Measurements from ENCODE around the gene GRIN2C. TPM values are rescaled to one million over a fixed set of nuclear protein-coding genes. Genes with fewer than 3 reads are reported as not detected.

Gene GRIN2C
- total RNA-seq, 1 donor from 2014 or later = 1.0 TPM

DNA sequence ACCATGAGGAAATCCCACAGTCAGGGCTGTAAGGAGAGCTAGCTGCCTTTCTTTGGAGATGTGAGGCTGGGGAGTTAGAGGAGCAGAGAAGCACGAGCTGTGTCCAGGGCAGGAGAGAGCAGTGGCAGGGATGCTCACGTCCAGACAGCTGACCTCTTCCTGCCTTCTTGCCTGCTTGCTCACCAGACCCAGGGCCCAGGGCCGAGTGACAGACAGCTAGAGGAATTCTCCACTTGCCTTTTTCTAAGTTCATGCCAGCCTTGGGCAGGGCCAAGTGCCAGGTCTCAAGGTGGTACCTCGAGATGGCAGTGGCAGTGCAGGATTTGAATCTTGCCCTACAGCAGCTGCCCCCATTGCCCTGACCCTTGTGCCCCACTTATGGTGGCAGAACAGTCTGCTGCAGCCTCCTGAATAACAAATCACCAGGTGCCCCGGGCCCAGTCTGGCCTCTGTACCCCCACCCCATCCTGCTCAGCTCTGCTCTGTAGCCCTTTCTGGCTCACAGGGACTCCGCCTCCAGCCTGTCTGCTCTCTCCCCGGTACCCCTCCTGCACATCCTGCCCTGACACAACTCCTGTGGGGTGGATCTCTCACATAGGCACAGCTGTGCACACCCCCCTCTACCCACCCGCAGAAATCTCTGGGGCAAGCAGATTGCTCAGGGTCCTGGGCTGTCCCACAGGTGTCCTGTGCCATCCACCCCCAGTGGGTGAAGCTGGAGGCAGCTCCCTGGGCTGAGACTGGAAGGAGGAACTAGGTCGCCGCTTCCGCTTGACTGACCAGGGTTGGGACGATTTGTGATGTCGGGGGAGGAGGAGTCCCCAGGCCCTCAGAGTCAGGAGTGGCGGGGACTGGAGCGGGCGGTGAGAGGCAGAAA lies 25.9 kb downstream of the GRIN2C start:
- no peak overlapping the region for H3K9ac ChIP-seq (ENCODE audit: low read length)

GRCh38 chr17:74832421-74832820 lies 27.3 kb downstream of the GRIN2C start:
- Histone ChIP-seq H4K20me1 (ENCODE audit: insufficient read depth, low read length) (peaks cover 21% of the 10 kb centered on the region), H2AFZ (ENCODE audit: low read depth, low read length) (no peak overlapping the region), H3K4me1 (ENCODE audit: insufficient read depth, low read length) (peaks cover 8% of the 10 kb centered on the region), H3K4me3 (ENCODE audit: insufficient read depth, low read depth, low read length) (no peak overlapping the region), H3K4me2 (ENCODE audit: low read length) (no peak overlapping the region), H3K27ac (ENCODE audit: low read depth, low read length) (no peak overlapping the region), H3K9me3 (ENCODE audit: insufficient read depth, low read depth, low read length) (no peaks in the 10 kb centered on the region), H3K36me3 (ENCODE audit: insufficient read depth, low read length) (no peaks in the 10 kb centered on the region), H3K79me2 (ENCODE audit: insufficient read depth, low read length) (no peaks in the 10 kb centered on the region), H3K27me3 (ENCODE audit: insufficient read depth, low read length) (no peaks in the 10 kb centered on the region), H3K9ac (ENCODE audit: low read length) (no peak overlapping the region)
- DNase-seq (ENCODE audit: low read depth) (no peak), FAIRE-seq (no peak)
- TF ChIP-seq, protein P1, sequence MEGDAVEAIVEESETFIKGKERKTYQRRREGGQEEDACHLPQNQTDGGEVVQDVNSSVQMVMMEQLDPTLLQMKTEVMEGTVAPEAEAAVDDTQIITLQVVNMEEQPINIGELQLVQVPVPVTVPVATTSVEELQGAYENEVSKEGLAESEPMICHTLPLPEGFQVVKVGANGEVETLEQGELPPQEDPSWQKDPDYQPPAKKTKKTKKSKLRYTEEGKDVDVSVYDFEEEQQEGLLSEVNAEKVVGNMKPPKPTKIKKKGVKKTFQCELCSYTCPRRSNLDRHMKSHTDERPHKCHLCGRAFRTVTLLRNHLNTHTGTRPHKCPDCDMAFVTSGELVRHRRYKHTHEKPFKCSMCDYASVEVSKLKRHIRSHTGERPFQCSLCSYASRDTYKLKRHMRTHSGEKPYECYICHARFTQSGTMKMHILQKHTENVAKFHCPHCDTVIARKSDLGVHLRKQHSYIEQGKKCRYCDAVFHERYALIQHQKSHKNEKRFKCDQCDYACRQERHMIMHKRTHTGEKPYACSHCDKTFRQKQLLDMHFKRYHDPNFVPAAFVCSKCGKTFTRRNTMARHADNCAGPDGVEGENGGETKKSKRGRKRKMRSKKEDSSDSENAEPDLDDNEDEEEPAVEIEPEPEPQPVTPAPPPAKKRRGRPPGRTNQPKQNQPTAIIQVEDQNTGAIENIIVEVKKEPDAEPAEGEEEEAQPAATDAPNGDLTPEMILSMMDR (IDR thresholded peaks at IDR 0.05; ENCODE audit: insufficient read depth, low read depth, low read length) = no peak
- no peak for TF ChIP-seq EZH2 (IDR thresholded peaks at IDR 0.05; ENCODE audit: insufficient read depth, low read length)
- H3K4me3 Mint-ChIP-seq (ENCODE audit: unreplicated experiment) = no peak overlapping the region
- H3K9me3 Mint-ChIP-seq (ENCODE audit: unreplicated experiment) = no peaks in the 10 kb centered on the region
- no peak overlapping the region for H3K27ac Mint-ChIP-seq (ENCODE audit: unreplicated experiment)
- H3K4me1 Mint-ChIP-seq (ENCODE audit: low read depth, unreplicated experiment) = peaks cover 16% of the 10 kb centered on the region
- H3K27me3 Mint-ChIP-seq (ENCODE audit: low read depth, unreplicated experiment) = no peaks in the 10 kb centered on the region
- peaks cover 12% of the 10 kb centered on the region for H3K36me3 Mint-ChIP-seq (ENCODE audit: low read depth, unreplicated experiment)

More for the DNA sequence above, 25.9 kb downstream of the GRIN2C start:
- H3K9me3 ChIP-seq (ENCODE audit: insufficient read depth, low read depth, low read length) = no peaks in the 10 kb centered on the region
- peak overlapping the region; percentile 40 for H3K4me2 ChIP-seq (ENCODE audit: low read length)
- no peaks in the 10 kb centered on the region for H3K9me3 Mint-ChIP-seq (ENCODE audit: unreplicated experiment)
- no peaks in the 10 kb centered on the region for H3K36me3 ChIP-seq (ENCODE audit: insufficient read depth, low read length)
- FAIRE-seq (no peak), DNase-seq (ENCODE audit: low read depth) (peak; percentile 18)
- no peak overlapping the region for H3K27ac ChIP-seq (ENCODE audit: low read depth, low read length)
- no peak overlapping the region for H3K4me3 Mint-ChIP-seq (ENCODE audit: unreplicated experiment)
- TF ChIP-seq, protein P1 (IDR thresholded peaks at IDR 0.05; ENCODE audit: insufficient read depth, low read depth, low read length) = no peak
- TF ChIP-seq EZH2 (IDR thresholded peaks at IDR 0.05; ENCODE audit: insufficient read depth, low read length) = no peak
- H3K79me2 ChIP-seq (ENCODE audit: insufficient read depth, low read length) = no peaks in the 10 kb centered on the region
- peaks cover 16% of the 10 kb centered on the region for H3K4me1 Mint-ChIP-seq (ENCODE audit: low read depth, unreplicated experiment)
- peaks cover 21% of the 10 kb centered on the region for H4K20me1 ChIP-seq (ENCODE audit: insufficient read depth, low read length)
- H3K4me3 ChIP-seq (ENCODE audit: insufficient read depth, low read depth, low read length) = no peak overlapping the region
- peaks cover 3% of the 10 kb centered on the region for H3K27me3 Mint-ChIP-seq (ENCODE audit: low read depth, unreplicated experiment)
- H3K36me3 Mint-ChIP-seq (ENCODE audit: low read depth, unreplicated experiment) = peaks cover 12% of the 10 kb centered on the region
- no peak overlapping the region for H2AFZ ChIP-seq (ENCODE audit: low read depth, low read length)
- no peak overlapping the region for H3K27ac Mint-ChIP-seq (ENCODE audit: unreplicated experiment)
- peaks cover 8% of the 10 kb centered on the region for H3K4me1 ChIP-seq (ENCODE audit: insufficient read depth, low read length)
- no peaks in the 10 kb centered on the region for H3K27me3 ChIP-seq (ENCODE audit: insufficient read depth, low read length)
